ENCODE measurements around the gene CARHSP1. TPM values are rescaled to one million over a fixed set of nuclear protein-coding genes. Genes with fewer than 3 reads are reported as not detected.

Gene CARHSP1
- total RNA-seq, 1 donor from 2014 or later: 98.7 TPM

Other genes starting within 250 kb of the CARHSP1 start
- 19.7 TPM for gene METTL22, start 247.3 kb downstream of the CARHSP1 start, total RNA-seq (ENCODE audit: insufficient read depth, low replicate concordance)
- gene ABAT, start 194.4 kb downstream of the CARHSP1 start, total RNA-seq (ENCODE audit: insufficient read depth, low replicate concordance): 3.1 TPM
- 3.9 TPM for gene TMEM186, start 71.4 kb downstream of the CARHSP1 start, total RNA-seq (ENCODE audit: insufficient read depth, low replicate concordance)
- gene PMM2, start 71.2 kb downstream of the CARHSP1 start, total RNA-seq (ENCODE audit: insufficient read depth, low replicate concordance): 34.7 TPM
- gene LITAFD, start 13.3 kb upstream of the CARHSP1 start, total RNA-seq (ENCODE audit: insufficient read depth, low replicate concordance): 0.48 TPM
- gene USP7, start 94.9 kb upstream of the CARHSP1 start, total RNA-seq (ENCODE audit: insufficient read depth, low replicate concordance): 27.9 TPM
- gene HAPSTR1, start 222.6 kb upstream of the CARHSP1 start, total RNA-seq (ENCODE audit: insufficient read depth, low replicate concordance): 75.1 TPM